Activated naive CD8-positive, alpha-beta T cell treated with anti-CD3 and anti-CD28 coated beads for 36 hours (primary cell): ENCODE results near the gene RORB. TPM values are rescaled to one million over a fixed set of nuclear protein-coding genes. Genes with fewer than 3 reads are reported as not detected.

Experiments used
- DNase-seq: peaks from one replicate; pipeline ENCODE4 v3.0.0; 2021
- H3K27ac Mint-ChIP-seq: one replicate; pipeline ENCODE4 v1.8.0; 2022; ENCODE audit warnings: mild to moderate bottlenecking, moderate library complexity, mixed read lengths
- H3K27me3 Mint-ChIP-seq: one replicate; pipeline ENCODE4 v1.8.0; 2022; ENCODE audit warnings: mild to moderate bottlenecking, mixed read lengths
- H3K36me3 Mint-ChIP-seq: one replicate; pipeline ENCODE4 v1.8.0; 2021; ENCODE audit warnings: mild to moderate bottlenecking, mixed read lengths
- H3K4me1 Mint-ChIP-seq: one replicate; pipeline ENCODE4 v1.8.0; 2021; ENCODE audit warnings: mixed read lengths
- H3K4me3 Mint-ChIP-seq: one replicate; pipeline ENCODE4 v1.8.0; 2022; ENCODE audit warnings: mild to moderate bottlenecking, moderate library complexity, mixed read lengths
- H3K9me3 Mint-ChIP-seq: one replicate; pipeline ENCODE4 v1.8.0; 2022; ENCODE audit warnings: mixed read lengths
- total RNA-seq, 2 experiments: library from RNA; stranded (reverse); gene quantifications; one replicate each; pipeline ENCODE4 v1.2.3, GENCODE V29; 2021

The RORB gene
- total RNA-seq, 2 experiments from 2014 or later: 0.02 to 0.04 TPM

DNA sequence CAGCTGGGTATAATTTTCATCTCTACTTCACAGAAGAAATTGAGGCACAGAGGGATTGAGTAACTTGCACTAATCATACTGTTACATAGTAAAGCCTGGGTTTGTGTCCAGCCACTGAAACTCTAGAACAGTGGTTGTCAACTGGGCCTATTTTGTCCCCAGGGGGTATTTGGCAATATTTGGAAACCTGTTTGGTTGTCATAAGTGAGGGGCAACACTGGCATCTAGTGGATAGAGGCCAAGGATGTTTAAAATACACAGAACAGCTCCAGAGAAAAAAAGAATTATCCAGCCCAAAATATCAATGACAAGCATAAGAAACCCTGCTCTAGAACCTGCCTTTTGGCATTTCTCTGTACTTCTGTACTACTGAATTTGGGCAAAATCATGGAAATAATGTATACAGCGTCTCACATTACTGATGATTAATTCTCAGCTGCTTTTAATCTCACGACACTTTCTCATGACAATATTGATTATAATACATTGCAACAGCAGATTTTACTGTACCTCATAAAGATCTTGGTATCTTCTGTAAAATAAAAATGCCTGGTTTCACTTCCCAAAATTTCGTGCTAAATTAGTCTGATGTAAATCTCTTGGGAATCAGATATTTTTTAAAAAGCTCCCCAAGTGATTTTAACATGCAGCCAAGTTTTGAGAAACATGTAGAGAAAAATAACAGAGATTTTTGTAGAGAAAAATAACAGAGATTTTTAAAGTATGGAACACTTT is 112.7 kb downstream of the RORB start:
- Mint-ChIP-seq H3K4me1 (no peaks in the 10 kb centered on the region), H3K27ac (no peak overlapping the region), H3K9me3 (no peaks in the 10 kb centered on the region), H3K27me3 (peaks cover 5% of the 10 kb centered on the region), H3K4me3 (no peak overlapping the region), H3K36me3 (no peaks in the 10 kb centered on the region)
- DNase-seq: no peak

- H3K27me3 Mint-ChIP-seq: peaks cover 5% of the 10 kb centered on the region
These were observed 113.5 kb downstream of the RORB start for GRCh38 chr9:74610523-74611061.

DNA sequence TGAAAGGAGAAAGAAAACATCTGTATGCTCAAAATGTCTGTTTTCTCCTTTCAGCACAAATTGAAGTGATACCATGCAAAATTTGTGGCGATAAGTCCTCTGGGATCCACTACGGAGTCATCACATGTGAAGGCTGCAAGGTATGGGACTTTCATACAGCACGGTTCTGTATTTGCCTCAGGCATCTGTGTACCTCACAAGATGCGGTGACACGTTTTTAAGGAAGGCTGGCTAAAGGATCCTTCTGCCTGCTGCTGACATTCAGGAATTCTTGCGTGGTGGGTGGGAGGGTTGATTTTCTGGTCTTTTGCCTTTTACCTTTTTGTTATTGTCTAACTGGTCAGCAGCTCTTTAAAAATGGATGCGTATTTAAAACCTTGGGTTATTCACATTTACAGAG is 133.1 kb downstream of the RORB start:
- no peak overlapping the region for H3K4me3 Mint-ChIP-seq
- peaks cover 4% of the 10 kb centered on the region for H3K27me3 Mint-ChIP-seq
- DNase-seq: no peak
- no peak overlapping the region for H3K27ac Mint-ChIP-seq
- H3K4me1 Mint-ChIP-seq: no peaks in the 10 kb centered on the region
- no peaks in the 10 kb centered on the region for H3K9me3 Mint-ChIP-seq
- no peaks in the 10 kb centered on the region for H3K36me3 Mint-ChIP-seq

More at GRCh38 chr9:74610523-74611061, 113.5 kb downstream of the RORB start:
- no peak for DNase-seq
- Mint-ChIP-seq H3K4me1 (no peaks in the 10 kb centered on the region), H3K4me3 (no peak overlapping the region), H3K27ac (no peak overlapping the region), H3K36me3 (no peaks in the 10 kb centered on the region), H3K9me3 (no peaks in the 10 kb centered on the region)

DNA sequence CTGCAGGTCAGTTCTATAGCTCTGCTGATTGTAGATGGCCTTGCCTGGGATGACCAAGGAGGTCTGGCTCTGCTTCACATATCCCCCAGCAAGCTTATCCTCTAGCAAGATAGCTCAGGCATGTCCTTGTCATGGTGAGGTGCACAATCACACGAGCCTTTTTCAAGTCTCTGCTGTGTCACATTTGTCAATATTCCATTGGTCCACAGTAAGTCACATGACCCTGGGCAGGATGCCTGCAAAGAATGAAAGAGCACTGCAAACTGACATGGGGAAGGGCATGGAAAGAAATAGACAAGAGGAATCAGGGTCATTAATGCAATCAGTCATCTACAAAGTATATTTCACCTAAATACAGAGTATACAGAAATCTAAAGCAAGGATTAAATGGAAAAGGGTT is 142.0 kb downstream of the RORB start:
- H3K27ac Mint-ChIP-seq: no peak overlapping the region
- H3K27me3 Mint-ChIP-seq: peaks cover 9% of the 10 kb centered on the region
- H3K4me1 Mint-ChIP-seq: no peaks in the 10 kb centered on the region
- H3K4me3 Mint-ChIP-seq: no peak overlapping the region
- no peaks in the 10 kb centered on the region for H3K36me3 Mint-ChIP-seq
- DNase-seq: no peak
- no peaks in the 10 kb centered on the region for H3K9me3 Mint-ChIP-seq

DNA sequence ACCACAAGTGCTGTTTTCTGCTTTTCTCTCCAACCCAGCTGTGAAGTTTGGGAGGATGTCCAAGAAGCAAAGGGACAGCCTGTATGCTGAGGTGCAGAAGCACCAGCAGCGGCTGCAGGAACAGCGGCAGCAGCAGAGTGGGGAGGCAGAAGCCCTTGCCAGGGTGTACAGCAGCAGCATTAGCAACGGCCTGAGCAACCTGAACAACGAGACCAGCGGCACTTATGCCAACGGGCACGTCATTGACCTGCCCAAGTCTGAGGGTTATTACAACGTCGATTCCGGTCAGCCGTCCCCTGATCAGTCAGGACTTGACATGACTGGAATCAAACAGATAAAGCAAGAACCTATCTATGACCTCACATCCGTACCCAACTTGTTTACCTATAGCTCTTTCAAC is 145.2 kb downstream of the RORB start:
- Mint-ChIP-seq H3K4me3 (no peak overlapping the region), H3K27me3 (peaks cover 5% of the 10 kb centered on the region), H3K27ac (no peak overlapping the region), H3K36me3 (no peaks in the 10 kb centered on the region), H3K4me1 (no peaks in the 10 kb centered on the region), H3K9me3 (no peaks in the 10 kb centered on the region)
- no peak for DNase-seq

- no peaks in the 10 kb centered on the region for H3K4me1 Mint-ChIP-seq
- H3K27me3 Mint-ChIP-seq: peaks cover 3% of the 10 kb centered on the region
- H3K36me3 Mint-ChIP-seq: no peaks in the 10 kb centered on the region
- no peak overlapping the region for H3K4me3 Mint-ChIP-seq
- DNase-seq: no peak
- no peaks in the 10 kb centered on the region for H3K9me3 Mint-ChIP-seq
- no peak overlapping the region for H3K27ac Mint-ChIP-seq
These were observed 146.3 kb downstream of the RORB start for GRCh38 chr9:74643303-74643923.

- H3K27me3 Mint-ChIP-seq: peaks cover 2% of the 10 kb centered on the region
- DNase-seq: no peak
- no peaks in the 10 kb centered on the region for H3K4me1 Mint-ChIP-seq
- no peaks in the 10 kb centered on the region for H3K9me3 Mint-ChIP-seq
- H3K27ac Mint-ChIP-seq: no peak overlapping the region
- H3K36me3 Mint-ChIP-seq: no peaks in the 10 kb centered on the region
- no peak overlapping the region for H3K4me3 Mint-ChIP-seq
These were observed 146.9 kb downstream of the RORB start for GRCh38 chr9:74644023-74644422.

- no peaks in the 10 kb centered on the region for H3K9me3 Mint-ChIP-seq
These were observed 148.0 kb downstream of the RORB start for GRCh38 chr9:74645007-74645639.

DNA sequence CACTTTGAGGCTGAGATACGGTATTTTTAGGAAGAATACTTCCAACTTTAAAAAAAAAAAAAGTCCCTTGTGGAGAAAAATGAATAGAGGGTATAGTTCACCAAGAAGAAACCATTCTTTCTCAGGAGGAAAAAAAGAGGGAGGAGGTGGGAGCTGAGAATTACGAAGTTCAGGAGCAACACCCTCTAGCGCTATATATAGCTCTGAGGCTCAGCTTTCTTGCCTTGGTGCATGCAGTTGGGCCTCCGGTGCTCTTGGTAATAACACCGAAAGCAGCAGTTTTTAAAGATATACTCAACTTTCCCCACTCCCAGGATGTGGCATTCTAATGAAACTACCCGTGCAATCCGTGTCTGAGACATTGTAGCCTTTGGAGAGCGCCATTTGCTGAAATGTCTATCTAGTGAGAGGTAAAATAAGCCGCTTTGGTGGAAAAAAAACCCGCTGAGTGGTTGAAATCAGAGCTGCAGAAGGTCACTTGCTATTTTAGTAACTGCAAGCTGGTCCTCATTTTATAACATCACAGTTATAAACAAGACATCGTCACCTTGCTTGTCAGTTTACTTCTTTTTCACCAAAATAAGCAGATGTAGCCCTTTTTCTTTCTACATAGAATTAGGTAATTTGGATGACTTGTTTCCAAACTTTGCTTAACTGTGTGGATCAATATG is 156.4 kb downstream of the RORB start:
- Mint-ChIP-seq H3K4me1 (no peaks in the 10 kb centered on the region), H3K36me3 (no peaks in the 10 kb centered on the region), H3K9me3 (no peaks in the 10 kb centered on the region), H3K27me3 (peaks cover 4% of the 10 kb centered on the region), H3K27ac (no peak overlapping the region), H3K4me3 (no peak overlapping the region)
- no peak for DNase-seq

More at GRCh38 chr9:74645007-74645639, 148.0 kb downstream of the RORB start:
- Mint-ChIP-seq H3K4me3 (no peak overlapping the region), H3K4me1 (no peaks in the 10 kb centered on the region), H3K27ac (no peak overlapping the region), H3K36me3 (no peaks in the 10 kb centered on the region), H3K27me3 (no peaks in the 10 kb centered on the region)
- no peak for DNase-seq

GRCh38 chr9:74662674-74663073 is 165.5 kb downstream of the RORB start:
- Mint-ChIP-seq H3K27me3 (no peaks in the 10 kb centered on the region), H3K27ac (no peak overlapping the region), H3K9me3 (no peaks in the 10 kb centered on the region), H3K4me3 (no peak overlapping the region), H3K4me1 (no peaks in the 10 kb centered on the region), H3K36me3 (no peaks in the 10 kb centered on the region)
- no peak for DNase-seq

- Mint-ChIP-seq H3K4me1 (no peaks in the 10 kb centered on the region), H3K4me3 (no peak overlapping the region), H3K36me3 (no peaks in the 10 kb centered on the region), H3K27me3 (peaks cover 1% of the 10 kb centered on the region), H3K9me3 (no peaks in the 10 kb centered on the region), H3K27ac (no peak overlapping the region)
- no peak for DNase-seq
These were observed 166.3 kb downstream of the RORB start for GRCh38 chr9:74663439-74663838.

DNA sequence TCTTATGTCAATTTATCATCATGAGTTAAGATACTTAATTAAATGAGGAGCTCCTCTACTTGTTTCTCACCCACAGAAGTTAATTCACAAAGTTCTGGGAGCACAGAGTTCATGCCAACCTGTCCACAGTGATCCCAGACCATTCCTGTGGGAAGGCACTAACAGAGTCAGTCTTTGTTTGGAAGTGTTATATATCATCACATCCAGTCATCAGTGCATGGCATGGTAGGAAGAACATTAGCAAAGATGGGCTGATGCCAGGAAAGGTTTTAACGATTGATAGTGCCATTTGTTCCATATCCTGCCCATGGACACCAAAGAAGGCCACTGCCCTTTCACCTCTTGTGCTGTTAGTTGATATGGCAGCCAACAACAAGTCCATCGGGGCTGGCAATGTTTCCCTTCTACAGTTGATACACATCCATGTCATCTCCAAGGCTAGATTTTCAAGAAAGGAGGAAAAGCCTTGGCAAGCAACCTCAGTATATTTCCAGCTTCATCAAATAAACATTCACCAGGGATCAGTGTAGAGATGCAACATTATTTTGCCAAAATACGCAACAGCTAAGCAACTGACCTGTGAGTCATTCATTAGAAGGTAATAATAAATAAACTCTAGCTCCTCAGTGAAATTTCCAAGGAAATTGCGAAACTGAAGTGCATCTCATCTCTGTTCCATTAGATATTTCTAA is 169.6 kb downstream of the RORB start:
- H3K27me3 Mint-ChIP-seq: peaks cover 4% of the 10 kb centered on the region
- no peak overlapping the region for H3K4me3 Mint-ChIP-seq
- no peak for DNase-seq
- H3K36me3 Mint-ChIP-seq: no peaks in the 10 kb centered on the region
- H3K9me3 Mint-ChIP-seq: no peaks in the 10 kb centered on the region
- H3K4me1 Mint-ChIP-seq: no peaks in the 10 kb centered on the region
- no peak overlapping the region for H3K27ac Mint-ChIP-seq

DNA sequence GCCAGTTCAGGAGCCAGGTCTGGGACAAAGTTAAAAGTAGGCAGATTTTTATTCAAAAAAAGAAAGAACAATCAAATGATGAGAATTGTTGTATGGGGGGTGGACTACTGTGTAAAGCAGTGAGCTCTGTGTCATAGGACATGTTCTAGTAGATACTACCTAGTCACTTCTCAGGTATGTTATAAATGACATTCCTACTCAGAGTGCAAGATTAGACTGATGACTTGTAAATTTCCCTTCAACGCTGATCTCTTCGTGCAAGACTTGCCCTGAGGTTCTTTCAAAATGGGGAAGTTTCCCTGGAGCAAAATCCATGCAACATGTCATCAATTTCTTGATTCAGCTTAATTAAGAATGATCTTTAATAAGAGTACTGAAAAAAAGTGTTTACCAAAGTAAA is 175.1 kb downstream of the RORB start:
- Mint-ChIP-seq H3K27ac (no peak overlapping the region), H3K4me3 (no peak overlapping the region), H3K36me3 (no peaks in the 10 kb centered on the region), H3K4me1 (no peaks in the 10 kb centered on the region), H3K9me3 (no peaks in the 10 kb centered on the region), H3K27me3 (peaks cover 11% of the 10 kb centered on the region)
- no peak for DNase-seq

GRCh38 chr9:74674077-74674476 is 176.9 kb downstream of the RORB start:
- peaks cover 7% of the 10 kb centered on the region for H3K27me3 Mint-ChIP-seq
- no peaks in the 10 kb centered on the region for H3K4me1 Mint-ChIP-seq
- H3K9me3 Mint-ChIP-seq: no peaks in the 10 kb centered on the region
- DNase-seq: no peak
- H3K4me3 Mint-ChIP-seq: no peak overlapping the region
- H3K36me3 Mint-ChIP-seq: no peaks in the 10 kb centered on the region
- H3K27ac Mint-ChIP-seq: no peak overlapping the region
